GM12801 (cell line): ENCODE data around the gene DDIT4L.

Experiments
- CTCF ChIP-seq: IDR thresholded peaks from one replicate; pipeline ENCODE4 v1.5.1; 2011; ENCODE audit warnings: control low read depth; ENCODE audit not compliant: insufficient read length; ENCODE audit errors: extremely low read depth

DDIT4L gene

GRCh38 chr4:100189820-100190642, at the start of gene DDIT4L:
Gene DDIT4L, minus strand, starts transcription at chr4:100190468. Its CDS starts 485 bp downstream, at chr4:100189983.
- TF ChIP-seq CTCF: no peak

GRCh38 chr4:100240008-100240407, 49.7 kb upstream of the DDIT4L start:
- TF ChIP-seq CTCF: no peak

- no peak for TF ChIP-seq CTCF
Measured at GRCh38 chr4:100224721-100225120, 34.5 kb upstream of the DDIT4L start.

- no peak for TF ChIP-seq CTCF
Measured at GRCh38 chr4:100224160-100224559, 33.9 kb upstream of the DDIT4L start.

- no peak for TF ChIP-seq CTCF
Measured at GRCh38 chr4:100208964-100209363, 18.7 kb upstream of the DDIT4L start.

- TF ChIP-seq CTCF: no peak
Measured at GRCh38 chr4:100208459-100208858, 18.2 kb upstream of the DDIT4L start.

- TF ChIP-seq CTCF: no peak
Measured at GRCh38 chr4:100206850-100207249, 16.6 kb upstream of the DDIT4L start.
